Epithelial cell of proximal tubule (primary cell): ENCODE data around the gene RANBP17. TPM values are rescaled to one million over a fixed set of nuclear protein-coding genes. Genes with fewer than 3 reads are reported as not detected.

ENCODE experiments used
- DNase-seq: peaks from one replicate; pipeline ENCODE4 v3.0.0-alpha.2; 2011; ENCODE audit warnings: low read depth
- H3K4me3 ChIP-seq: 2 replicates; pipeline ENCODE4 v1.5.1; 2011; ENCODE audit warnings: low read depth, mild to moderate bottlenecking, low read length
- CTCF ChIP-seq: conservative IDR thresholded peaks from 2 replicates; pipeline ENCODE4 v1.5.1; 2012; ENCODE audit warnings: low read depth, mild to moderate bottlenecking, low read length
- total RNA-seq: library from RNA; depleted of rRNA; stranded (reverse); fragments of >200 nt; gene quantifications from 2 replicates; pipeline ENCODE4 v1.2.3, GENCODE V29; 2015

RANBP17 gene
- total RNA-seq, 1 donor from 2014 or later = 15.0 TPM

- no peak for DNase-seq
- no peak overlapping the region for H3K4me3 ChIP-seq
- no peak for TF ChIP-seq CTCF
Measured at GRCh38 chr5:171123417-171123816, 261.6 kb downstream of the RANBP17 start.

GRCh38 chr5:171127314-171127713, 265.5 kb downstream of the RANBP17 start:
- H3K4me3 ChIP-seq = no peak overlapping the region
- no peak for TF ChIP-seq CTCF
- DNase-seq = no peak

GRCh38 chr5:171128136-171128535, 266.3 kb downstream of the RANBP17 start:
- no peak for DNase-seq
- no peak for TF ChIP-seq CTCF
- no peak overlapping the region for H3K4me3 ChIP-seq

- no peak for TF ChIP-seq CTCF
- no peak overlapping the region for H3K4me3 ChIP-seq
- no peak for DNase-seq
Measured at GRCh38 chr5:171129308-171129707, 267.5 kb downstream of the RANBP17 start.

GRCh38 chr5:171131497-171131896, 269.7 kb downstream of the RANBP17 start:
- DNase-seq = no peak
- TF ChIP-seq CTCF = no peak
- no peak overlapping the region for H3K4me3 ChIP-seq

GRCh38 chr5:171137768-171138525, 276.1 kb downstream of the RANBP17 start:
- no peak for TF ChIP-seq CTCF
- no peak overlapping the region for H3K4me3 ChIP-seq
- peak; percentile 16 for DNase-seq

- no peak for TF ChIP-seq CTCF
- DNase-seq = no peak
- no peak overlapping the region for H3K4me3 ChIP-seq
Measured at GRCh38 chr5:171139227-171139626, 277.4 kb downstream of the RANBP17 start.
